Activated T-cell treated with anti-CD3 and anti-CD28 coated beads, Interleukin-2, amount 50 U/mL, for 1 hour (primary cell): Measurements from ENCODE around the gene FSD1.
"Not testable (repeated sequence)": the region's sequence is repeated elsewhere in the genome, so short reads cannot be mapped to it uniquely, and the experiment has no call there.

ENCODE experiments used
- DNase-seq: peaks from one replicate; pipeline ENCODE4 v3.0.0-alpha.2; 2020

Gene FSD1

GRCh38 chr19:4286141-4286540, 18.3 kb upstream of the FSD1 start:
- DNase-seq = not testable (repeated sequence)

GRCh38 chr19:4288091-4288777, 16.2 kb upstream of the FSD1 start:
- DNase-seq = no peak

GRCh38 chr19:4291184-4291732, 13.1 kb upstream of the FSD1 start:
- no peak for DNase-seq

GRCh38 chr19:4292515-4292914, 11.9 kb upstream of the FSD1 start:
- DNase-seq = no peak

GRCh38 chr19:4294389-4294788, 10.0 kb upstream of the FSD1 start:
- DNase-seq = no peak

- DNase-seq = no peak
Observed at GRCh38 chr19:4295972-4296771, 8.2 kb upstream of the FSD1 start.

GRCh38 chr19:4297901-4298809, 6.2 kb upstream of the FSD1 start:
- DNase-seq = no peak

GRCh38 chr19:4298810-4299550, 5.4 kb upstream of the FSD1 start:
- DNase-seq = no peak

GRCh38 chr19:4300589-4300988, 3.8 kb upstream of the FSD1 start:
- DNase-seq = no peak

GRCh38 chr19:4301590-4302242, 2.7 kb upstream of the FSD1 start:
- no peak for DNase-seq

- no peak for DNase-seq
Observed at GRCh38 chr19:4302243-4302640, 2.2 kb upstream of the FSD1 start, which contains the start of gene TMIGD2. TSS of gene TMIGD2 (minus strand) at chr19:4302389. CDS start at chr19:4302385, 4 bp downstream.

GRCh38 chr19:4303819-4304537, 420 bp upstream of the FSD1 start:
- DNase-seq = no peak

GRCh38 chr19:4305257-4305612, 837 bp downstream of the FSD1 start:
- no peak for DNase-seq

- DNase-seq = no peak
Observed at GRCh38 chr19:4305659-4306058, 1.3 kb downstream of the FSD1 start.

- DNase-seq = no peak
Observed at GRCh38 chr19:4310247-4311121, 6.1 kb downstream of the FSD1 start.

GRCh38 chr19:4313847-4314490, 9.6 kb downstream of the FSD1 start:
- DNase-seq = no peak

GRCh38 chr19:4316956-4317355, 12.6 kb downstream of the FSD1 start:
- no peak for DNase-seq

GRCh38 chr19:4318460-4318859, 14.1 kb downstream of the FSD1 start:
- DNase-seq = no peak

GRCh38 chr19:4319067-4319718, 14.8 kb downstream of the FSD1 start:
- DNase-seq = no peak
